HG03520 (cell line): ENCODE results near the gene TIGD3.

ENCODE experiments used
- ATAC-seq: cut with Tn5 transposase; IDR thresholded peaks from one replicate; pipeline ENCODE4 v1.9.1; 2021; ENCODE audit warnings: mild to moderate bottlenecking, moderate library complexity; ENCODE audit not compliant: unreplicated experiment

The TIGD3 gene

DNA sequence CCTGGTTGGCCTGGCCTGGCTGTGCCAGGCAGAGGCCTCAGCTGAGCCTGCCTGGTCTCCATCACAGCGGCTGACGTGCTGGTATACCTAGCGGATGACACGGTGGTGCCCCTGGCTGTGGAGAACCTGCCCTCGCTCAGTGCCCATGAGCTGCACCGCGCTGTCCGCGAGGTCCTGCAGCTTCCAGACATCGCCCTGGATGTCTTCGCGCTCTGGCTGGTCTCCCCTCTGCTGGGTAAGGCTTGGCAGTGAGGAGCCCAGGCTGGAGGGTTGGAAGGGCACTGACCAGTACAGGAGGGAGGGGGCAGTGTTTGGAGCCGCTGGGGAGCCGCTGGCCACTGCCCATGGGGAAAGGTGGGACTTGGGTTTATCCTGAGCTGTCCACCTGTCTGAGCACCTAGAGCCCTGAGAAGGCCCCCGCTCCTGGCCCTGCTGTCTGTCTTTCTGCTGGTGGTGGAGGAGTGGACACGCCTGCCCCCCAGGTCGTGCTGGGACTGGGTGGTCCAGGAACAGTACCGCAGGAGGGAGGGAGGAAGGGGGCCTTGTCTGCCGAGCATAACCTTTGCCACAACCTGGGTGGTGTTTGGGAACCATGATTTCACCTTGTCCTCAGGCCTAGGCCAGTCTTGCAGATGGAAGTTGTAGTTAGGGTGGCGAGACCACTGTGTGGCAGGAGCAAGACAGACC, 34.9 kb downstream of the TIGD3 start:
- ATAC-seq = no peak

DNA sequence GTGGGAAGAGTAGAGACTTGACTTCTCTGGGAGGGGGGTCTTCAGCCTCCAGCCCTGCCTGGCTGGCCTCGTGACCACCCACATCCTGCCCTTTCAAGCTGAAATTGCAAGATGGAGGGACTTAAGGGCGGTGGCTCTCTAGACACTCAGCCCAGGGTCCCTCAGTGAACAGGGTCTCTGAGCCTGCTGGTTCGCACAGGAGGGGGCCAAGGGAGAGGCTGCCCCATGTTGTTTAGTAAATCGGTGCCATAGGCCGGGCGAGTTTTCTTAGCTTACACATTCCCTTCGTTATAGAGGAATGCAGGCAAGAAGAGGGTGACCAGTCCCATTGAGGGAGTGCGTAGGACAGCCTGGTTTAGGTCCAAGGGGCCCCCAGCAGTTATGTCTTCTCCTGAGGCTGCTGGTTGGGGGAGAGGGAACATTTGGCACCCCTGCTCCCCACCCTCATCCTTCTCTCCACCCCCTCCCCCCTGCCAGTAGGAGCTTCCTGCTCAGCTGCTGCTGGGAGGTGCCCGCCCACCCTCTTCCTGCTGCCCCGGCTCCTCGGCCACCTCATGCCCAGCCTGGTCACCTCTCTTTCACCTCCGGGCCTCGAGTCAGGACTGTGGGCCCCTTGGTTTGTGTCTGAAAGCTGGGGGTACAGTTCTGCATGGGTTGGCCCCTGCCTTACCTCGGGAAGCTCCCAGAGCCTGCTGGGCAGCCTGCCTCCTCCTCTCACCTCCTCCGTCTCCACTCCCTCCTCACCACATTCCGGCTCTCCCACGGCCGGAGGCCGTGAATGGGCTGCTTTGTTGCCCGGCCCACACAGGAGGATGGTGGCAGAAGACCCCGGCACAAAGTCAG, 35.8 kb downstream of the TIGD3 start:
- no peak for ATAC-seq

DNA sequence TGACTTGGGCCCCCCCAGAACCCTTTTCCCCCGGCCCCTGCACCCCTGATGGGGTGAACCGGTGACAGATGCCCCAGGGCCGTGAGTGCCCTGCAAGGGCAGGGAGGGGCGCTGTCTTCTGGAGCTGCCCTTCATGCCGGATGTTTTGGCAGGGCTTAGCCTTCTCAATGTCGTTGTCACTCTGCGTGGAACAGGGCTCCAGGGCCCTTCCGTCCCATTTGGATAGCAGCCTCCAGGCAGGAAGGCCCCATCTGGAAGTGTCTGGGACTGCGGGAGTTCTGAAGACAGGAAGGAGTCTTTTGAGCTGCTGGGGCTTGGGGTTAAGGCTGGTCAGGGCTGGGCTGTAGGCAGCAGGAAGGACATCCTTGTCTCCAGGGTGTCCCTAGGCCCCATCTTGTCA, 36.4 kb downstream of the TIGD3 start:
- ATAC-seq = no peak

DNA sequence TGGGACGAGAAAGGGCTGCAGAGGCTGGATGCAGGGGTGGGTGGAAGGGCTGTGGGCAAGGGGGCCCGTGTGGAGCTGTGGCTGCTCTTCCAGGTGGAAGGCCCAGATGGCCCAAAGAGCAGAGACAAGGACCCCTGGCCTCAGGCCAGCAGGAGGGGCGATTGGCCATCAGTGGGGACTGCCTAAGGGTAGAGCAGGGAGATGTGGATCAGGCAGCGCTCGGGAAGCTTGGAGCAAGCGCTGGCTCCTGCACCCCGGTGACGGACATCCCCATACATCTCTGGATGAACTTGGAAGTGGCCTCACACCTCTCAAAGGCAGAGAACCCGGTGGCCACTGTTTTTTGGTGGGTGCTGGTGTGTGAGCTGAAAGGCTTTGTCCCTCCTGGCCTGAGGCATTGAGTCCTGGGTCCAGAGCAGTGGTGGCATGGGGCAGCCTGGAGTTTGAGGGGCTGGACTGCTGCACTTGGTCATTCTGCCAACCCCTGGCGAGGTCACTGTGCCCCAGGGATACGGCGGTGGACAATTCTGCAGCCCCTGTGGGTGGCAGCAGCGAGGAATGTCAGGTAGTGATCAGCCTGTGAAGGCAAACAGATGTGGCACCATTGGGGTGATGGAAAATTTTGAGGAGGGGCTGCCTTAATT, 37.8 kb downstream of the TIGD3 start:
- no peak for ATAC-seq

DNA sequence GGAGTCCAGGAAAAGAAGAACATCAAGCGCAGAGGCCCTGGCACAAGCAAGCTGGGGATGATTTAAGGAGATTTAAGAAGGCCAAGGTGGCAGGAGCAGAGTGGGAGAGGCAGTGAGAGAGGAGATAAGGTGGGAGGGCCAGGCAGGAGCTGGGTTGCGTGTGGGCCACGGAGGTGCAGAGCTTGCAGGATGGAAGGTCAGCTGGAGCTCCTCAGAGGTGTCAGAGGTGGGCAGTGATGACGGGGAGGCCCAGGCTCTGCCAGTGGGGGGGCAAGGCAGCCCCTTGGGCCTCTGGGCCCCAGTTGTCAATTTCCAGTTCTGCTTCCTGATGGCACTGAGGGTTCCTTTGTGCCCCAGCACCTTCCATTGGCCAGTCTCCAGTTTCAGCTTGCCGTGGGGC, 38.3 kb downstream of the TIGD3 start:
- no peak for ATAC-seq

DNA sequence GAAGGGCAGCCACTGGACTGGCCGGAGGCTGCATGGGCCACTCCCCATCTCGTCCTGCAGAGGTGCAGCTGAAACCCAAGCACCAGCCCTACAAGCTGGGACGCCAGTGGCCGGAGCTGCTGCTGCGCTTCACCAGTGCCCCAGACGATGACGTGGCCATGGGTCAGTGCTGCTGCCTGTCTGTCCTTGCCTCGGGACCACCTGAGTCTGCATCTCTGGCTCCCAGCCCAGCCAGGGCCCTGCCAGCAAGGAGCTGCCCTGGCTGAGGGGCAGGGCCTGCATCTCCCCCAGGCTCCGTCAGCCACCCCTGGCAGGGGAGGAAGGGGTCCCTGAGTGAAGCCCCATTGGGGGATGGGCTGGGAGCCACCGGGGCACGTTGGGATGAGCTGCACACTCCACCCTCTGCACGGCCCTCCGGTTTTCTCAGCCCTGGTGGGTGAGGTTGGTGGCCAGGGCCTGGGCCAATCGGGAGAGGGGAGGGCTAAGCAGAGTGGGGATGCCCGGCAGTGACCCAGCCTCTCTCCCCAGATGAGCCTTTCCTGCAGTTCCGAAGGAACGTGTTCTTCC, 39.0 kb downstream of the TIGD3 start:
- no peak for ATAC-seq

DNA sequence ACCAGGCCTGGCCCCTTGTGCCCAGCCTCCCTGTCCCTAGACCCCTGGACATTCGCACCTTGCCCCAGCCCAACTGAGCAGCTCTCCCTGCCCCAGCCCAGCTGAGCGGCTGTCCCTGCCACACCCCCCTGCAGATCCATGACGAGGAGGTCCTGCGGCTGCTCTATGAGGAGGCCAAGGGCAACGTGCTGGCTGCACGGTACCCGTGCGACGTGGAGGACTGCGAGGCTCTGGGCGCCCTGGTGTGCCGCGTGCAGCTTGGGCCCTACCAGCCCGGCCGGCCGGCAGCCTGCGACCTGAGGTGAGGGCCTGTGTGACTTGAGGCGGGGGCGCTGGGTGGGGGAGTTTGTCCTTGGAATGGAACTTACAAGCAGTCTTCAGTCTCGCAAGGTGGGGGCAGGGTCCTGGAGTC, 39.6 kb downstream of the TIGD3 start:
- ATAC-seq = no peak

DNA sequence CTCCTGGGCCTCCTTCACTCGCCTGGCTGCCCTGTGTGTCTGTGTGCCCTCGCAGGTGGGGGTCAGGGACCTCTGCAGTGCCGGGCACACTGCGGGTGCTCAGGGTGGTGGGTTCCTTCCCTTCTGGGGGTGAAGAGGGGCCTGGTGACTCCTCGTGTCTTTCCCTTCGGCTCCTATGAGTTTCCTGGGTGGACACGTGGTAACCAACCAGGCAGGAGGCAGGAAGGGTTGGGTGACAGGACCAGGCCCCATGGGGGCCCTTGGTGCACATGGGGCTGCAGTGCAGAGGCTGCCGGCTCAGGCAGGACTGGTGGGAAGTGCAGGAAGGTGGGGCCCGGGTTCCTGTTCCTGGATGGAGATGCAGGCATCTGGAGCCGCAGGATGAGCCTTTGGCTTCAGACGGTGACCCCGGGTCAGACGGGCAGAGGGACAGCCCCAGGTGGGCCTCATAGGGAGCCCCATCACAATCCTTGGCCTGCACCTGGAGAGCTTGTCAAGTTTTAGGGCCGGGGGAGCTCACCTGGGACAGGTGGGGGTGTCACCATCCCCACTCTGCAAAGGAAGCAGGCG, 41.5 kb downstream of the TIGD3 start:
- no peak for ATAC-seq

DNA sequence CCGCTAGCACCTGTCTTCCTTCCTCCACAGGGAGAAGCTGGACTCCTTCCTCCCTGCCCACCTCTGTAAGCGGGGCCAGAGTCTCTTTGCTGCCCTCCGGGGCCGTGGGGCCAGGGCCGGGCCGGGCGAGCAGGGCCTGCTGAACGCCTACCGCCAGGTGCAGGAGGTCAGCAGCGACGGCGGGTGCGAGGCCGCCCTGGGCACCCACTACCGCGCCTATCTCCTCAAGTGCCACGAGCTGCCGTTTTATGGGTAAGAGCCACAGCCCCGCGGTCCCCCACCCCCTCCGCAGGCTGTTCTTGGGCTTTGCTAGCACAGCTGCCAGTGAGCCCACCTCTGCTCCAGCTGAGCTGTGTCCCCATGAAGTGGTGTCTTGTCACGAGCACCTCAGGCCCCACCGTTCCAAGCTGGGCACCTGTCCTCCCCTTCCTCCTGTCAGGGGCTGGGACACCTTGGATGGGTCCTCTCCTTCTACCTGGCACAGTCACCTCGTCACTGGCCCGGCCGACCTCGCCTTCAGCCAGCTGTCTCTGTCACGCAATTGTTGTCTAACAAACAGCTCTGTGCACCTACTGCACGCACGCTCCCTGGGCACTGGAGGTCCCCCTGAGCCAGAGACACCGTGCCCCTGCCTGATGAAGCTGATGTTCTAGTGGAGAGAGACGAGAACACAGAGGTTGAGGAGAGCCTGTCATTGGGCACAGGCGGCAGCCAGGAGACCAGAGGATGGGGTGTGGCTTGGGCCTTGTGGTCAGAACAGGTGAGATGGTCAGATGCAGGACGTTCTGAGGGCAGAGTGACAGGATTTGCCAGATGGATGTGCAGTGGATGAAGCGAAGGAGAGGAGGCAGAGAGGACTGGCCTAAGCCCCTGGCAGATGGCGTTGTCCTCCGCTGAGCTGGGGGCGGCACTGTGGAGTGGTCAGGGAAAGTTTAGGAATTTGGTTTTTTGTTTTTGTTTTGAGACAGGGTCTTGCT, 42.5 kb downstream of the TIGD3 start:
- ATAC-seq = no peak

DNA sequence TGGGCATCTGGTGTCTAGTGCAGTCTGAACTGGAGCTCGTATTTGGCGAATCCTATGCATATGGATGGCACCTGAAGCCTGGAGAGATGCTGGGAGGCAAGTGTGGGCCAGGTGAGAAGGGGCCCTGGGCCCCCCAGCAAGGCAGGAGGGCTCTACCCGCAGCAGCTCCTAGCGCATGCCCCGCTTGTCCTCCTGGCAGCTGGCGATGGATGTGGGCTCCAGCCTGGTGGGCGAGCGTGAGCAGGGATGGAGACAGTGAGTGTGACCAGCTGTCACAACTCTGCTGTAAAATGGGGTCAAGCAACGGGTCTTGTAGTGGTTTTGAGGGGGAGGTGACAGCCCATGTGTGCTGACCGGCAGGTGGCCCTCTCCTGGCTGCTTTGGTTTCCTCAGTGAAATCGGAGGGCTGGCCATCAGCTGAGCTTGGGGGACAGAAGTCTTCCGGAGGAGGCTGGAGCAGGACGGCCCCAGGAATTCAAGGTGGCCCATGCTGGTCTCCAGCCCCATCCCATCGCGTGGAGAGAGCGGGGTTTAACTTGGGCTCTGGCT, 43.9 kb downstream of the TIGD3 start:
- ATAC-seq = no peak

DNA sequence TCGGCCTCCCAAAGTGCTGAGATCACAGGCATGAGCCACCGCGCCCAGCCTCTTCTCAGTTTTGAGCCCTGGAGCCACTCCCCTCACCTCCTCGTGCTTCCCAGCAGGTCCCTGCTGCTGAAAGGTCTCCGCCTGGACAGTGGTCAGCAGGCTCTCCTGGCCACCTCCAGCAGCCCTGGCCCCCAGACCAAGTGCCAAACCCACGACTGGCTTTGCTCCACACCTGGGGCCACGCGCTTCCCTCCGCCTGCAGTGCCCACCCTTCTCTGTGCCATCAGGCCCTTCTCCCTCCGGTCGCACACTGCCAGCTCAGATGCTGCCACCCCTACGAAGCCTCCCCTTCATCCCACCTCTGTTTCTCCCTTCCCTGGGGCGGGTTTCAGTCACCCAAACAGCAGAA, 44.7 kb downstream of the TIGD3 start:
- no peak for ATAC-seq

DNA sequence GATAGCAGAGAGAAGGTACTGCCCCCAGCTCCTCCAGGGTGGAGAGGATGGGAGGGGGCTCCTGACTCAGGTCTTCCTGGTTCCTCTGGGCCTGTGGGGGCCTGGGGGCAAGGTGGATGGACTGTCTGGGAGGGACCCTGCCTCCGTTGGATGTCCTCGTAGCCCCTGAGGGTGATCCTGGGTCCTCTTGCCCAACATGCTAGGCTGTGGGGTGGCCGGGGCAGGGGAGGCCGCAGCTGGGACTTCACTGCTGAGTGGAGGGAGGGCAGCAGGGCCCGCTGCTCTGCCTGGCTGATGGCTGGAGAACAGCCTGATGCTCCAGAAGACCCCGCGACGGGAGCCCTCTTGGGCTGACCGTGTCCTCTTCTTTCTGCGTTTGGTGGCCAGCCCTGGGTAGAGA, 45.3 kb downstream of the TIGD3 start:
- no peak for ATAC-seq

DNA sequence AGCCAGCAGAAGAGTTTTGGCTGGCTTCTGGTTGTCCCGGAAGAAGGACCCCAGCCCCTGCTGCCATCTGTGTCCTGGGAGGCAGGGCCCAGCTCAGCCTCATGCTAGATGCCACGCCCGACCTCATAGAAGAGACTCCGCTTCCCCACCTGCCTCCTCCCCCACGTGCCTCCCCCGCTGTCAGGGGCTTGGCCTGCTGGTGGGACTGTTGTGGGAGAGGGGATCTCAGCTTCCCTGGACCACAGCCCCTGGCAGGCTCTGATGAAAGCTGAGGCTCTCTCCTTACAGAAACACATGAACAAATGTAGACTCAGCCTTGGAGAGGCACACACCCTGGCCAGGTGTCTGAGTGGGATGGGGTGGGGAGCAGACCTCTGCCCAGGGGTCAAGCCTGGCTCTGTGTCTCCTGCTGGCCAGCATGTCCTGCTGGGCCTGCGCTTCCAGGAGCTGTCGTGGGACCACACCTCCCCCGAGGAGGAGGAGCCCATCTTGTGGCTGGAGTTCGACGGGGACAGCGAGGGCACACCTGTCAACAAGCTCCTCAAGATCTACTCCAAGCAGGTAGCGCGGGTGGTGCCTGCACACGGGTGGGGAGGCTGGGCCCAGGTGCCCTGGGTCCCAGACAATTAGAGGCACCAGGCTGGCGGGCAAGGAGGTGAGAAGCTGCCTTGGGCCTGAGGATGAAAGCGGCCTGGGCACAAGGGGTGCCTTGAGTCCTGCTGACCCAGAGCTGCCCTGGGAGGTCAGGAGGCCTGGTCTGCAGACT, 45.9 kb downstream of the TIGD3 start:
- ATAC-seq = no peak

DNA sequence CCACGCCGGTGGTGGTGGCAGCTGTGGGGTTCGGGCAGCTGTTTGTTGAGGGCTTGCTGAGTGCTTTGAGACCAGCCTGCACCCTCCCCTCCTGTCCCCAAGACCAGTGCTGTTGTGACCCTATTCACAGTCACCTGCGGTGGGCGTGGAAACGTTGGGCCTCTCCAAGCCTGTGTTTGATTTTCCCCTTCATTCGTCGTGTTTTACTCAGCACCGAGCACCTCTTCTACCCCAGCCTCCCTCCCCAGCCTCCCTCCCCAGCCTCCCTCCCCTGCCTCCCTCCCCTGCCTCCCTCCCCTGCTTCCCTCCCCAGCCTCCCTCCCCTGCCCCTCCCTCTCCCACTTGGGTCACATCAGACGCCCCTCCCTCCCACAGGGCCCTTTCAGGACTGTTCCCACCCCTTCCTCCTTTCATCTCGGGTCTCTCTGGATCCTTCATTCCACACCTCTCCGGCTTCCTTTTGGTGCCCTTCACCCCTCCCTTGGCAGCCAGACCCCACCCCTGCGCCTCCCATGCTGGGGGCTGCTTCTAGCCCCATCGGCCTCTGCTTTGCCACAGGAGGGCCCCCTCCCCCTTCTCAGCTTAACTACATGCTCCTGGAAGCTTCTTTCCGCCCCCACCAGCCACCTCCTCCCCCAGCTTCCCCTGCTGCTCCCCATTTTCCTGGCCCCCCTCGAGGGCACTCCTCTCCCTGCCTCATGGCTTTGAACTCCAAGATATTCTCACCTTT, 46.7 kb downstream of the TIGD3 start:
- ATAC-seq = no peak

DNA sequence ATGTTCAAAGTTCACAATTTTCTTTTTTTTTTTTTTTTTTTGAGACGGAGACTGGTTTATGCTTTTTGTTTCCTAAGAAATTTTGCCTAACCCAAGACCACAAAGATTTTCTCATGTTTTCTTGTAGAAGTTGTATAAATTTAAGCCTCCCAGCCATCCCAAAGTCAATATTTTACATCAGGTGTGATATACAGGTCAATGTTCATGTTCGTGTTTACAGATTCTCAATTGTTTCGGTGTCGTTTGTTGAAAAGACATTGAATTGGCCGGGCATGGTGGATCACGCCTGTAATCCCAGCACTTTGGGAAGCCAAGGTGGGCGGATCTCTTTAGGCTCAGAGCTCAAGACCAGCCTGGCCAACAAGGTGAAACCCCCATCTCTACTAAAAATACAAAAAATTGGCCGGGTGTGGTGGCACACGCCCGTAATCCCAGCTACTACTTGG, 47.3 kb downstream of the TIGD3 start:
- no peak for ATAC-seq

DNA sequence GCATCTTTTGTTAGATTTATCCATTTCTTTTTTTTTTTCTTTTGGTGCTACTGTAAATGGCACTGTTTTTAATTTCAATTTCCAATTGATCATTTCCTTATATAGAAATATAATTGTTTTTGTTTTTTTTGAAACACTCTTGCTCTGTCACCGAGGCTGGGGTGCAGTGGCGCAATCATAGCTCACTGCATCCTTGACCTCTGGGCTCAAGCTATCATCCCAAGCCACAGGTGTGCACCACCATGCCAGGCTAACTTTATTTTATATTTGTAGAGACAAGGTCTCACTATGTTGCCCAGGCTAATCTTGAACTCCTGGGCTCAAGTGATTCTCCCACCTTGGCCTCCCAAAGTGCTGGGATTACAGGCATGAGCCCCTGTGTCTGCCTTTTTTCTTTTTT, 48.2 kb downstream of the TIGD3 start:
- ATAC-seq = no peak

DNA sequence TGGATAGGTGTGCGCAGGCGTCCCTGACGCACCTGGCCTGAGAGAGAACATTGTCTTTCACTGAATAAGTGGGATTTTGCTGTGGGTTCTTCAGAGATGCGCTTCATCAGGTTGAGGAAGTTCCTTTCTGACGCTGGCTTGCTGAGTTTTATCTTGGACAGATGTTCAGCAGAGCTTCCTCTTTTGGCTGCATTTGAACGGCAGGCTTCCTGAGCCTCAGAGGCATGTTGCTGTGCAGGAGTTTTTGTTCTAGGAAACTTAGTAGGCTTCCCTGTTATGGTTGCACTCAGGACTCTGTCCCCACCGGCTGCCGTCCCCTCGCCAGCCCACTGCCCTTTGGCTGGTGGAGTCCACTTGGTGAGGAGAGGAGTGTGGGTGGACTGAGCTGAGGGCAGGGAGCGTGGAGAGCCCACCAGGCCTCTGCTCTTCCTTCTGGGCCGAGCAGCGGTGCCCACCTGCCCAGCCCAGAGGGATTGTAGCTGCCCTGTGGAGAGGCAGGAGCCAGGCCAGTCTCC, 49.1 kb downstream of the TIGD3 start:
- ATAC-seq = no peak

DNA sequence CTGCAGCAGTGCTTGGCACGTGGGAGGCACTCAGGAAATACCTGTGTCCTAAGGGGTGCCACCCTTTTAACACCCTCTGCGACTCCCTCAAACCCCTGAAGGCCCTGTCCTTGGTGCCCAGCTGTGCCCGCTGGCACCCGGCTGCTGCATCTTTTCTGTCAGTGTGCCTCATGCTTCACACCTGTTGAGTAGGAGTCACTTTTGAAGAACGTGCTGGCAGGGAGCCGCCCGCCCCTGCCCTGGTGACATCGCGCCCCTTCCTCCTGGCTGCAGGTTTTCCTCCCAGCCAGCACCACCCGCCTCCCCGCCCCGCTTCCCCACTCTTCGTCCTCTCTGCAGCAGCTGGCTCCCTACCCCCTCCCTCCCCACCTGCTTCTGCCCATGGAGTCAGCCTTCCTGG, 49.7 kb downstream of the TIGD3 start:
- no peak for ATAC-seq
